Measurements from ENCODE around the gene P3H1.

- TF ChIP-seq CTCF (IDR thresholded peaks at IDR 0.05) (no peak), POLR2A (IDR thresholded peaks at IDR 0.05) (no peak), EP300 (IDR thresholded peaks at IDR 0.05) (no peak)
Observed at GRCh38 chr1:42815941-42816584, 49.2 kb upstream of the P3H1 start.

Data from ovary (tissue), 3 donors.